ENCODE results near the gene SDK1. TPM values are rescaled to one million over a fixed set of nuclear protein-coding genes. Genes with fewer than 3 reads are reported as not detected.

Gene SDK1
- total and polyA plus RNA-seq, 10 of the 15 experiments (the other 5 are each of a cell fraction or from before 2014, with no cell fraction given), result 0.14 to 0.33 TPM; not detected in 8

DNA sequence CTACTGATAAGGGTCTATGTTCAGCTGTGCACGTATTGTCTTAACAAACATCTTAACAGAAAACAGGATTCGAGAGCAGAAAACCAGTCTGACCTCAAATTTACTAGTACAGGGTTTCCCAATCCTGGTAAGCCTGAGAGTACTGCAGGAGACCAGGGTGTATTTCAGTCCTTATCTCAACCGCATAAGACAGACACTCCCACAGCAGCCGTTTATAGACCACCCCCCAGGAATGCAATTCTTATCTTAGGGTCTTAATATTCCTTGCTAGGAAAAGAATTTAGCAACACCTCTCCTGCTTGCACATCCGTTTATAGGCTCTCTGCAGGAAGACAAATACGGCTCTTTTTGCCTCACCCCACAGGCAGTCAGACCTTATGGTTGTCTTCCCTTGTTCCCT is 277.3 kb downstream of the SDK1 start (continued):
- TF ChIP-seq EP300 (IDR thresholded peaks at IDR 0.05; ENCODE audit: borderline replicate concordance in 1 of 2, control insufficient read depth in 1 of 2, low read depth in 2 of 2, low read length in 2 of 2) (no peak), SUPT20H (IDR thresholded peaks at IDR 0.05; ENCODE audit: borderline replicate concordance, control insufficient read depth, low read depth, low read length) (no peak), IKZF2 (IDR thresholded peaks at IDR 0.05) (no peak), MEF2B (IDR thresholded peaks at IDR 0.05; ENCODE audit: partially characterized antibody, poor library complexity, severe bottlenecking) (no peak)

DNA sequence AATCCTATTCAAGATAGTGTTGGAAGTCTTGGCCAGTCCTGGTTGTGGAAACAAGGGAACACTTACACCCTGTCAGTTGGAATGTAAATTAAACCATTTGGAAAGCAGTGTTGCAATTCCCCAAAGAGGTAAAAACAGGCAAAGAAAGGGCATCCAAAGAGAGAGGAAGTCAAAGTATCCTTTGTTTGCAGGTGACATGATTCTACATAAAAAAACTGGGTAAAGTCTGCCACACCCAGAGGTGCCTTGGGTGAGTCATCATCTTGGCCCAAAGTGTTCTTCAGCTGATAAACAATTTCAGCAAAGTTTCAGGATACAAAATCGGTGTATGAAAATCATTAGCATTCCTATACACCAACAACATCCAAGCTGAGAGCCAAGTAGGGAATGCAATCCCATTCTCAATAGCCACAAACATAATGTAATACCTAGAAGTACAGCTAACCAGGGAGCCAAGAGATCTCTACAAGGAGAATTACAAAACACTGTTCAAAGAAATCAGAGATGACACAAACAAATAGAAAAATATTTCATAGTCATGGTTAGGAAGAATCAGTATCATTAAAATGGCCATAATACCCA is 278.7 kb downstream of the SDK1 start:
- Histone ChIP-seq H2AFZ (ENCODE audit: control insufficient read depth, low read depth, low read length) (no peak overlapping the region), H3K9ac (ENCODE audit: control insufficient read depth, insufficient read depth, low read length) (no peak overlapping the region), H3K27ac (ENCODE audit: control insufficient read depth, insufficient read depth) (no peak overlapping the region), H3K4me1 (ENCODE audit: control insufficient read depth, insufficient read depth, low read length) (no peaks in the 10 kb centered on the region), H3K4me2 (ENCODE audit: control insufficient read depth, insufficient read depth) (no peak overlapping the region), H4K20me1 (ENCODE audit: control insufficient read depth, insufficient read depth) (no peaks in the 10 kb centered on the region), H3K9me3 (replicated peaks; ENCODE audit: control insufficient read depth, insufficient read depth, low read length) (no peaks in the 10 kb centered on the region; the same call in 2 of the 3 replicates), H3K4me3 (no peak overlapping the region), H3K36me3 (ENCODE audit: control insufficient read depth in 2 of 2, insufficient read depth in 2 of 2, low read length in 1 of 2) (no peaks in the 10 kb centered on the region), H3K27me3 (replicated peaks in 1 of 2; ENCODE audit: control insufficient read depth in 2 of 2, insufficient read depth in 2 of 2, low read length in 1 of 2) (no peaks in the 10 kb centered on the region), H3K79me2 (ENCODE audit: control insufficient read depth, insufficient read depth, low read length) (no peaks in the 10 kb centered on the region)
- BruUV-seq (replicated peaks), result no TSS peak
- ATAC-seq (no peak), FAIRE-seq (no peak), DNase-seq (ENCODE audit: low read depth, low spot score) (no peak)
- in situ Hi-C loops (cut with MboI) (no loop called here), intact Hi-C loops (cut with micrococcal nuclease; ENCODE audit: unreplicated experiment) (no loop called here)
- POLR2A ChIA-PET, result no interaction called here
- SMC1A ChIA-PET (ENCODE audit: uncharacterized antibody, unreplicated experiment), result no interaction called here
- 0% methylated on average over 1 of the region's 1 CpG for WGBS (ENCODE audit: insufficient coverage, insufficient replicate concordance, low lambda C conversion rate, missing lambda C conversion rate)
- CTCF ChIA-PET, result no interaction called here
- no peak for TF ChIP-seq RBBP5 (conservative IDR thresholded peaks at IDR 0.05)
- TF ChIP-seq ZZZ3 (IDR thresholded peaks at IDR 0.05; ENCODE audit: control insufficient read depth, insufficient read length, low read depth), result no peak
- no peak for TF ChIP-seq IKZF1 (conservative IDR thresholded peaks at IDR 0.05)
- no peak for TF ChIP-seq KAT2A (conservative IDR thresholded peaks at IDR 0.05; ENCODE audit: control insufficient read depth, low read depth, low read length)
- no peak for TF ChIP-seq ETV6 (conservative IDR thresholded peaks at IDR 0.05 in 1 of 2, IDR thresholded peaks at IDR 0.05 in 1 of 2; ENCODE audit: borderline replicate concordance in 1 of 2, low read depth in 1 of 2)
- TF ChIP-seq MTA3 (IDR thresholded peaks at IDR 0.05; ENCODE audit: borderline replicate concordance, low read length), result no peak
- TF ChIP-seq BCL3 (IDR thresholded peaks at IDR 0.05; ENCODE audit: borderline replicate concordance, insufficient read depth, low read depth, low read length, poor library complexity, severe bottlenecking), result no peak
- TF ChIP-seq ZNF207 (IDR thresholded peaks at IDR 0.05; ENCODE audit: borderline replicate concordance), result no peak
- TF ChIP-seq E2F8 (IDR thresholded peaks at IDR 0.05; ENCODE audit: low read depth, partially characterized antibody), result no peak
- no peak for TF ChIP-seq HCFC1 (IDR thresholded peaks at IDR 0.05; ENCODE audit: low read length)
- no peak for TF ChIP-seq SKIL (IDR thresholded peaks at IDR 0.05; ENCODE audit: low read depth, poor library complexity, severe bottlenecking)
- TF ChIP-seq EP300 (IDR thresholded peaks at IDR 0.05; ENCODE audit: borderline replicate concordance in 1 of 2, control insufficient read depth in 1 of 2, low read depth in 2 of 2, low read length in 2 of 2), result no peak
- TF ChIP-seq IKZF2 (IDR thresholded peaks at IDR 0.05), result no peak
- RAD21 ChIA-PET (ENCODE audit: unreplicated experiment), result no interaction called here

Measured in GM12878 (cell line).